OCI-LY7 (cell line): ENCODE results near the gene JAK3.

Source experiments
- CTCF ChIP-seq: fragments of 200-600 bp; sonication (generic); conservative IDR thresholded peaks from 2 replicates; pipeline ENCODE4 v1.5.1; 2014; ENCODE audit warnings: mild to moderate bottlenecking, antibody characterized with exemption, low read length, moderate library complexity, mixed read lengths
- EZH2phosphoT487 ChIP-seq: fragments of 200-600 bp; sonication (generic); IDR thresholded peaks from 2 replicates; pipeline ENCODE4 v1.6.1; 2018; ENCODE audit warnings: low read depth, borderline replicate concordance, mild to moderate bottlenecking, mixed run types, antibody characterized with exemption, low read length, moderate library complexity, mixed read lengths

- TF ChIP-seq CTCF = no peak
- TF ChIP-seq EZH2phosphoT487 = no peak
Observed at GRCh38 chr19:17805427-17805826, 42.4 kb downstream of the JAK3 start.
